GM21390 (cell line): ENCODE results near the gene PRRC2B.
"Not testable (repeated sequence)": the region's sequence is repeated elsewhere in the genome, so short reads cannot be mapped to it uniquely, and the experiment has no call there.

Experiments
- ATAC-seq: cut with Tn5 transposase; IDR thresholded peaks from one replicate; pipeline ENCODE4 v1.9.1; 2021; ENCODE audit not compliant: unreplicated experiment

The PRRC2B gene

DNA sequence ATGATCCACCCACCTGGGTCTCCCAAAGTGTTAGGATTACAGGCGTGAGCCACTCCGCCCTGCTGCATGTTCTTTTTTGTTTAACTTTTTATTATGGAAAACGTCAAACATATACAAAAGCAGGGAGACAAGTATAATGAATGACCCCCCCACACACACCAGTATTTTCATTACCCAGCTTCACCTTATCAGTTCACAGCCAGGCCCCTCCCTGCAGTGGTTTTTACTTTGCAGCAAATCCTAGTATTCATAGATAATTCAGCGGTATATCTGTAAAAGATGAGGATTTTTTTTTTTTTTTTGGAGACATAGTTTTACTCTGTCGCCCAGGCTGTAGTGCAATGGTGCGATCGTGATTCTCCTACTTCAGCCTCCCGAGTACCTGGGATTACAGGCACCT, 111.1 kb downstream of the PRRC2B start:
- no peak for ATAC-seq

DNA sequence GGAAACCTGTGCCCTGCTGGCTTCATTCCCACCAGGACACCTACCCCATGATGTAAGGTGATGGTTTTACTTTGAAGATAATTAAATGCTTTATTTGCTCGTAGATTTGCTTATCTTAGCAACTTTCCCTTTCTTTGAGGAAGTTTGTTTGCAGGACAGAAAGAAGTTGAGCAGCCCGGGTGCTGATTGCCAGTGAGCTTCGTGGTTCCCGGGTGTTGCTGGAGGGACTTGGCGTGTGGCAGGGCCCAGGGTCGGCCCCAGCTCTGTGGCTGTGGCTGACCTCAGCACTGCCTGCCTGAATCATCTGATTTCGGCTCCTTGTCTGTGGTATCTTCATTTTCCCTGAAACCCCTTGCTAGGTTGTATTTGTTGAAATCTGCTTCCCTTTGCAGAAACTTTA, 117.5 kb downstream of the PRRC2B start:
- no peak for ATAC-seq

DNA sequence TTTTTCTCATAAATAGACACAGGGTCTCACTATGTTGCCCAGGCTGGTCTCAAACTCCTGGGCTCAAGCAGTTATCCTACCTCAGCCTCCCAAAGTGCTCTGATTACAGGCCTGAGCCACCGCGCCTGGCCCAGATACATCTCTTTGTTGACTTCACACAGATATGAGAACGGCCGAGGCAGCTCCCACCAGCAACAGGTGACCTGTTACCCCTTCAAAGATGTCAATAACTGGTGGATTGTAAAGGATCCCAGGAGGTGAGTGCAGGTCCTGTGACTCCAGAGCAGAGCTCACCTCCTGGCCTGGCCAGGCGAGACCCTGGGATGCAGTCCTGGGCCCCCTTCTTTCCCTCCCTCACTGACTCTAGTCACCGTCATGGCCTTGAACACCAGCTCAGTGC, 118.0 kb downstream of the PRRC2B start:
- no peak for ATAC-seq

DNA sequence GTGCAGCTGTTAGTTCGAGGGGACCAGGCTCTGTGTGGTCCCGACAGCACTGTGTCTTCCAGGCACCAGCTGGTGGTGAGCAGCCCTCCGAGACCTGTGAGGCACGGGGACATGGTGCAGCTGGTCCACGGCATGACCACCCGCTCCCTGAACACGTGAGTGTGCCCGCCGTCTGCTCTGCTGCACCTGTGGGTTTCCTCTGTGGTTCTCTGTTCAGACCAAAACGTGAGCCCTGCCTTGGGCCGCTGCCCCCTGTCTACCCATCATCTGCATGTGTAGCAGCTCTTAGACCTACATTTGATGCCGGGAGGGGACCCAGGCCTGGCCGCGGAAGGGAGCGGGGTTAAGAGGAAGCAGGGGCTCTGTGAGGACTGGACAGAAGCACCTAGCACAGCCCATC, 119.3 kb downstream of the PRRC2B start:
- ATAC-seq, result no peak

DNA sequence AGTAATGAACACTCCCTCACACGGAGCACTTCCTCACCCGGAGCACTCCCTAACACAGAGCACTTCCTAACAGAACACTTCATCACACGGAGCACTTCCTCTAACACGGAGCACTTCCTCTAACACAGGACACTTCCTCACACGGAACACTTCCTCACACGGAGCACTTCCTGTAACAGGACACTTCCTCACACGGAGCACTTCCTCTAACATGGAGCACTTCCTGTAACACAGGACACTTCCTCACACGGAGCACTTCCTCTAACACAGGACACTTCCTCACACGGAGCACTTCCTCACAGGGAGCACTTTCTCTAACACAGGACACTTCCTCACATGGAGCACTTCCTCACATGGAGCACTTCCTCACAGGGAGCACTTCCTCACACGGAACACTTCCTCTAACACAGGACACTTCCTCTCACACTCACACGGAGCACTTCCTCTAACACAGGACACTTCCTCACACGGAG, 121.7 kb downstream of the PRRC2B start:
- ATAC-seq, result not testable (repeated sequence)

DNA sequence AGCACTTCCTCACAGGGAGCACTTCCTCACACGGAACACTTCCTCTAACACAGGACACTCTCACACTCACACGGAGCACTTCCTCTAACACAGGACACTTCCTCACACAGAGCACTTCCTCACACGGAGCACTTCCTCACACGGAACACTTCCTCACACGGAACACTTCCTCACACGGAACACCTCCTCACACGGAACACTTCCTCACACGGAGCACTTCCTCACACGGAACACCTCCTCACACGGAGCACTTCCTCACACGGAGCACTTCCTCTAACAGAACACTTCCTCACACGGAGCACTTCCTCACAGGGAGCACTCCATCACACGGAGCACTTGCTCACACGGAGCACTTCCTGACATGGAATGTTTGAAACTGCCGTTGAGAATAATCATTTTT, 122.2 kb downstream of the PRRC2B start:
- ATAC-seq, result no peak

DNA sequence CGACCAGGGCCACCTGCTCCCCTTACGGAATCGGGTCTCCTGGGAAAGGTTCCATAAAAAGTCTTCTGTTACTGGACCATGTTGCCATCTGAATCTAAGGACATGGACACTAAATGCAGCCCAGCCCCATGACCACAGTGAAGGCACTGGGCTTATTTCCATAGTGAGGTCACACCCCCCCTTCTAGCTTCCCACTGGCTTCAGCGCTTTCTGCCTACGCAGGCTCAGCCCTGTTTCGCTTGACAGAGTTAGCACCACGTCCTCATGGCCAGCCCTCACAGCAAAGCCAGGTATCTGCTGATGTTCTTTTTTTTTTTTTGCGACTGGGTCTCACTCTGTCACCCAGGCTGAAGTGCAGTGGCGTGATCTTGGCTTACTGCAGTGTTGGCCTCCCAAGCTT, 123.0 kb downstream of the PRRC2B start:
- no peak for ATAC-seq

DNA sequence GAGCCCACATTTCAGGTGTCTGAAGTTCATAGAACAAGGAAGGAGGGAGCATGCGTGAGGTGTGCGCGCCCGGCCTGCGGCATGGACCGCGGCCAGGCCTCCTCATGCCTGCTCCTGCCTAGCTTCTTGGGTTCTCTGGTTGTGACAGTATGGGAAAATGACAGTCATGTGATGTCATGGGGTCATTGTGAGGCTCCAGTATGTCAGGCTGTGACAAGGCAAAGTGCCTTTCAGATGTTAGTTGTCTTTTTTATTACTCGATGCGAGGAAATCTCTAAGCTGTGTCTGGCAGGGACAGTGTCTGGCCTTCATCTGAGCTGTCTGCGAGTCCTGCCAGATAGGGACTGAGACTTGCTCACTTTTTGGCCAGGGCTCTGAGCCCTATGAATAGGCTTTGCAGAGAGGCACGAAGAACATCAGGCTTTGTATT, 123.9 kb downstream of the PRRC2B start:
- ATAC-seq, result no peak

DNA sequence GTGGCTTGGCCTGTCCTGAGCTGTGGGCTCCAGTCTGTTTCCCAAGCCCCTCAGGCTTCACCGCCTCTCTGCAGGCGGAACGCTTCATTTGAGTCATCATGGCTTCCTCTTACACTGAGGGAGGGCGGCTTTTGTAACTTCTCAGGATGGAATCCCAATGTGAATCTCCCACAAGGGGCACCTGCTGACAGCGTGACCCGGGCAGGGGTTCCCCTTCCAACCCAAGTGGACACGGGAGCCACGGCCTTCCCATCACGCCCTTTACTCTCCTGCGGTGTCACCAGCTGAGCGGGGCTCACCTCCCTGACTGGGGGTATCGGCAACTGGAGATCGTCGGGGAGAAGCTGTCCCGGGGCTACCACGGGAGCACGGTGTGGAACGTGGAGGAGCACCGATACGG, 124.7 kb downstream of the PRRC2B start:
- ATAC-seq, result no peak

DNA sequence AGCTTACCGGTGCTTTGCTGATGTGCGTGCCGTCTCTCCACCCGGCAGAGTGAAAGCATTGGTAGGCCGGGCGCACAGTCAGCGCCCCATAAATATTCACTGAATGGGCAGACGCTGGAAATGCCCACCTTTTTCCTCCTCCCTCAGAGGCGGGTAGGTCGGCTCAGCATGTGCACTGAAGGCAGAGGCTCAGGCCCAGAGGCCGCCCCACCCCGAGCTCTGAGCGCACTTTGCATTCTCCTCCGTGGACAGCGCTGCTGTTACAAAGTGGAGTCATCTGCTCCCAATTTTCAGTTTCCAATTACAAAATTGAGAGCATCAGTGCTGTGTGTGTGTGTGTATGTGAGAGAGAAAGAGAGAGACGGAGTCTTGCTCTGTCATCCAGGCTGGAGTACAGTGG, 126.6 kb downstream of the PRRC2B start:
- ATAC-seq, result no peak

DNA sequence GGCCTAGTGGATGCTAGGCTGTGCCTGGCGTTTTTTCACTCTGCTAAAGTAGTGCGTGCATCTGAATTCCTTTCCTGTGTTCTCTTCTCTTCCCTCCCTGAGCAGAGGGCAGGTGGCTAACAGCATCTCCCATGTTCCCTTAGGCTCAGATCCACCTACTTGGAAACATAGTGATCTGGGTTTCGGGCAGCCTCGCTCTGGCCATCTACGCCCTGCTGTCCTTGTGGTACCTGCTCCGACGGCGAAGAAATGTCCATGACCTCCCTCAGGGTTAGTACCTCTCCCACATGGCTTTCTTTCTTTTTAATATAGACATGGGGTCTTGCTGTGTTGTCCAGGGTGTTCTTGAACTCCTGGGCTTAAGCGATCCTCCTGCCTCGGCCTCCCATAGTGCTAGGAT, 127.3 kb downstream of the PRRC2B start:
- ATAC-seq, result no peak

DNA sequence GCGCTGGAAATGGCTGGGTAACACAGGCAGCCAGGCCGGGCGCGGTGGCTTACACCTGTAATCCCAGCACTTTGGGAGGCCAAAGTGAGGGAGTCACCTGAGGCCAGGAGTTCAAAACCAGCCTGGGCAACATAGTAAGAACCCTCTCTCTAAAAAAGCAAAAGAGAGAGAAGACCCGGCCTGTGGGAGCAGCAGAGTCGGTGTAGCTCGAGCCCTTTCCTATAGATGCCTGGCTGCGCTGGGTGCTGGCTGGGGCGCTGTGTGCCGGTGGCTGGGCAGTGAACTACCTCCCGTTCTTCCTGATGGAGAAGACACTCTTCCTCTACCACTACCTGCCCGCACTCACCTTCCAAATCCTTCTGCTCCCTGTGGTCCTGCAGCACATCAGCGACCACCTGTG, 127.9 kb downstream of the PRRC2B start:
- no peak for ATAC-seq

DNA sequence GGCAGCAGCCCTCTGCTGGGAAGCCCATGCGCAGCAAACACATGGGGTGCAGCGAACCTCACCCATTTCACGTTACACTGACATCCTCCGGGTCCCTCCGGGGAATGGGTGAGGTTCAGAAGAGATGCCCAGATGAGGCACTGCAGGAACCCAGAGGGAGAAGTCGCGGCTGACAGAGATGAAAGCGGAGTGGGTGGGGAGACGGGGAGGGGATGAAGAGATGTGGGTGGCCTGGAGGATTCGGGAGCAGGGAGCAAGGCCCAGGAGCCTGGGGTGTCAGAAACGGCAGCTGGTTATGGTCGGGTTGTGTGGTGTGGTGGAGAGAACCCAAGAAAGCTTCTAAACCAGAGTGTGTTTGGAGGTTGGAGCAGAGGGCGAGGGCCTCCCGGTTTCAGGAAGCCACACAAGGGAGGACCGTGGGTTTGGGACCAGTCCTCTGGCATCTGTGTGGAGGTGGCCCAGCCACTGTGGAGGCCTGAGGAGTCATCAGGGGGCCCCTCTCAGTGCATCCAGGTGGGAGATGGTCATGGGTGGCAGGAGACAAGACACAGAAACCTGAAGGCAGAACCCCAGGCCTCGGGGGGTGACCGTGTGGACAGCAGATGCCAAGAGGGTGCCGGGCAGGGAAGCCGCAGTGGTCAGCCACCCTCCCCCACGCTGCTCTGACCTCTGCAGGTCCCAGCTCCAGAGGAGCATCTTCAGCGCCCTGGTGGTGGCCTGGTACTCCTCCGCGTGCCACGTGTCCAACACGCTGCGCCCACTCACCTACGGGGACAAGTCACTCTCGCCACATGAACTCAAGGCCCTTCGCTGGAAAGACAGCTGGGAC, 128.6 kb downstream of the PRRC2B start:
- ATAC-seq, result no peak

DNA sequence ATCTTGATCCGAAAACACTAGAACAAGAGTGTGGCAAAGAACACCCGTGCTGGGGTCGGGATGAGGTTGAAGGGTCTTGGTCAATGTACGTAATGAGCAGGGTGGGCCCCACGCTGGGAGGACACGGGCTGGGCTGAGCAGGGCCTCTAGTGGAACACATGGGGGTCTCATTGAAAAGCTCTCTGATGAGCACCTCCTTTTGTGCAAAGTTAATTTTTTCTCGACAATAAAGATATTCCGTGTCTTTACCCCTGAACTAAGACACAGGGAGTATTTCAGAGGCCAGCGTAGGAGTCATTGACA, 129.2 kb downstream of the PRRC2B start:
- no peak for ATAC-seq

DNA sequence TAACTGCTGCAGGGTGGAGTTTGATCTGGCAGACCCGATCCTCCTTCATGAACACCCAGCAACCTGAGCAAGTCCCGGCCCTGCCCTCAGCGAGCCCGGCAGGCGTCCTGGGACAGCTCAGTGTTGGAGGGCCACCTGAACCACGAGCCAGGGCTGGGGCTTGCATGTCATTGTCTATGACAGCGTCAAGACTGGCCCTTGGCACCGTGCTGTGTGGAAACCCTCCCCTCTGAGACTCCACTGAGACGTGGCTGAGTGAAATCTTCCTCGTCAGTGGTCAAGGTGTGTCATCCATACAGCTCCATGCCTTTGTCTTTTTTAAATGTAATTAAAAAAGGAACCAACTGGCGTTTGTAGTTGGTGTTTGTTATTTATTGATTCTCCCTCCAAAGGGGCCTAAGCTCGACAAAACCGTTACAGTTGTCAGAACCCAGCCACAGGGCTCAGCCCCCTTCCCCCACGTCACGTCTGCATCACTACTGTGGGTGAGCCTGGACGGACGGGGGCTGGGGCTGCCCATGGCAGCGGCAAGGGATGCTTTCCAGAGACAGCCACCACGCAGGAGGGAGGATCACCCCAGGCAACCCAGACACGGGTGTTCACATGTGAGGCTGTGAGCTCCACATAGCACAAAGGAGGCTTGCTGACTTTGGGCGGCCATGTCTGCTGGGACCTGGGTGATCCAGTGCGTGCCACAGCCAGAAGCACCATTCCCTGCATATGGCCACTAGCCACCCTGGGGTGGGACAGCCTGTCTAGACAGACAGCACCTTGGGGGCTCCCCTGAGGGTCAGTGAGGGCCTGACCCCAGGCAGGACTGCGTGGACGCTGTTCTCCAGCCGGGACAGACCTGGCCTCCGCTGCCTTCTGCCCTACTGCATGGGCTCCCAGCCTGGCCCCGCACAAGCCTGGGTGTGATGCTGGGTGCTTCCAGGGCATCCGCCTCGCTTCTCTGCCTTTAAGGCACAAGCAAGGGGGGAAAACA, 129.9 kb downstream of the PRRC2B start:
- no peak for ATAC-seq

DNA sequence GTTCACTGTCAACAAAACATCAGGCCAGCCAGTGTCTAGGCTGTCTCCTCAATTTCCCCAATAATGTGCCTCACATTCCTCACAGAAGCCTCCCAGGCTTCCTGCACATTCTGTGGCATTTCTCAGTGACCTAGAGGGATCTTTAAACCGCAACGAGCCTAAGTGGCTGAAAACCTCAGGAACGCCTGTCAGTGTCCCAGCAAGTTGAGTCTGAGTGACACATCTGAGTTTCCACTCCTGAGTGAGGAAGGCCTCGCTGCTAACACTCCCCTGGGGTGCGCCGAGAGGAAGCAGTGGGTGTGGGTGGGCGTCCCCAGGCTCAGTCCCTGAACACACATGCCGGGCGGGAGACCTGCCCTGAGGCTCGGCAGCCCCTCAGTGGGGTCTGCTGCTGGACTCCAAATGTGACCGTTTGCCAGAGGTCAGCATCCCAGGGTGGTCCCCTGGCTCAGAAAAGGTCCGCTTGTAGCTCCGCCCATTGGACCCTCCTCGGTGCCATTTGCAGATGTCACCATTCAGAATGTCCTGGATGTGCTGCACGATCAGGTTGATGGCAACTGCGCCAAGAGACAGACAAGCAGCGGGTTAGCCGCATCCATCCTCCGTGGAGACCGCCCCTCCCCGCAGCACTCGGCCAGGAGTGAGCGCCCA, 130.9 kb downstream of the PRRC2B start:
- ATAC-seq, result no peak

DNA sequence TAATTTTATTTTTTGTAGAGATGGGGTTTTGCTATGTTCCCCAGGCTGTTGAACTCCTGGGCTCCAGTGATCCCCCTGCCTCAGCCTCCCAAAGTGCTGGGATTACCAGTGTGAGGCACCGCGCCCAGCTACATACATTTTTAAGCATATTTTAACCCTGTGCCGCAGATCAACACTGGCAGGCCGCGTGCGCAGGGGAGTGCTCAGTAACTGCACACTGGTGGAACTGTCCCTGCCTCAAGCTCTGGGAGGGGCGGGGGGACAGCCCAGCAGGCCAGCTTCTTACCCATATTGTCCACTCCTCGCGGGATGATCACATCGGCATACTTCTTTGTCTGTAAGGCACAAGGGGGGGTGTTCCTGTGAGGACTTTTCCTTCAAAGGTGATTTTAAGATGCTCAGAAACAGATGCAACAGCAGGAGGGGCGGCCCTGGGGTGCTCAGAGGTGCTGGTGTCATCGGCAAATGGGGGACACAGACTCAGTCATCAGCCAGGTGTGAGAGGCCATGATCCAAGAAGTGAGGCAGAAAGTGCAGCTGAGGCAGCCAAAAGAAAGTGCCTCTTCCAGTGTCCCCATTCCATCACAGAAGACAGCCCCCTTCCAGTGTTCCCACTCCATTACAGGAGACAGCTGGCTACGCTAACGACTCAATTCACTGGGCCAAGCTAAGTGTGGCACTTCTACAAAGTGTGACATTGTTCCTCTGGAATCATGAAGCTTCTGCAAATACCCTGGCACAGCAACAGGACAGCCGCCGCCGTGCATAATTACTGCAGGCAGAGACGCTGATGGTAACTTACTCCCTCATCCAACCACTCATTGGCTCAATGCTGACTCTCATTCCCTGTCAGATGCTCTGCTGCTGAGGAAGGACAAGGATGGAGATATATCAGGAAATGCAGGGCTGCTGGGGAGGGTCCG, 132.0 kb downstream of the PRRC2B start:
- no peak for ATAC-seq

DNA sequence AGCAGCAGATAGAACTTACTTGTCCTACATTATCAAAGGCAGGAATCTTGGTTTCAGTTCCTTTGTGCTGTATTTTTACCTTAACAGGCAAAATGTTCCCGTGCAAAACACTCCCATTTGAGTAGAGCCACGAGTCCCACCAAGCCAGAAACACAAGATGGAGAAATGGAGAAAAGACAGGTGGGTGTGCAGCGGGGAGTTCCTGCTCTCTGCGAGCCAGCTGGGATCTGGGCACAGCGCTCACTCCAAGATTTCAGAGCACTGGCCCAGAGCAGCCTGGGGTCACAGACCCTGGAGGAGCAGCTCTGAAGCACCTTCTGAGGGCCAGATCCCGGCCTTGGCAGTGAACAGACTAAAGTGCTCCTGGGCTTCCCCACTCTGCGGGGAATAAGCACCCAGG, 134.3 kb downstream of the PRRC2B start:
- no peak for ATAC-seq

DNA sequence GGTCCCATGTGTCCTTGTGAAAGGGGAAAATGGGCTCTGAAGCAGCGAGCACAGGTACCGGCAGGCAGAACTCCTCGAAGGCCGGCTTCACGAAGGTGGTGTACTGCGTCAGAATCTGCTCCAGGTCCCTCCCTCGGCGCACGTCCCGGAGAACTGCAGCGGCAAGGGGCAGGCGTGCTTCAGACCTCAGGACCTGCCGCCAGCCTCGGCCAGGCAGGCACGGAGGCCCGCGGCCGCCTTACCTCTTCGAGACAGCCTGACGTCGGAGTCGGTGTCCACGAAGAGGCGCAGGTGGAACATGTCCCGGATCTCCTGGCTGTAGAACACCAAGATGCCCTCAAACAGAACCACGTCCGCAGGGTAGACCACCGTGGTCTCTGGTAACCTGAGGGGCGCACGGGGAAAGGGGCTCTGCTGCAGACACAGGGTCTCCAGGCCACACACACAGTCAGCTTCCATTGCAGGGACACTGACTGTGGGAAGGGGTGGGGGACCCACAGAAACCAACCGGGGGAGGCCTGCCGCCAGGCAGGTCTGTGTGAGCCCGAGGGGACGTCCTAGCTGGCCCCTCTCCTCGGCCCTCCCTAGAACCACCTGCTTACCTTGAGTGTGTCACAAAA, 135.1 kb downstream of the PRRC2B start:
- ATAC-seq, result no peak
